Stomach (tissue), 4 donors: Measurements from ENCODE around the gene GFY.

Experiments used
- CTCF ChIP-seq, 7 experiments: fragments of 450-650 bp in 4 of 7; fragments of 200-600 bp in 3 of 7; sonication (generic) in 3 of 7; IDR thresholded peaks; one replicate each; pipeline ENCODE4 v1.5.1; 2016 to 2019; ENCODE audit warnings: antibody characterized with exemption in 7 of 7, control low read depth in 2 of 7, mild to moderate bottlenecking in 1 of 7
- POLR2A ChIP-seq, 4 donors: fragments of 450-650 bp; IDR thresholded peaks; one replicate each; pipeline ENCODE4 v1.6.1; 2016; ENCODE audit warnings: antibody characterized with exemption in 4 of 4, control low read depth in 2 of 4, mild to moderate bottlenecking in 1 of 4, moderate library complexity in 1 of 4
- POLR2AphosphoS5 ChIP-seq, 3 donors: sonication (generic); formaldehyde crosslinking; IDR thresholded peaks; one replicate each; pipeline ENCODE4 v1.6.1; 2016; ENCODE audit warnings: antibody characterized with exemption in 3 of 3

GRCh38 chr19:49425922-49426592 lies 869 bp downstream of the GFY start:
- TF ChIP-seq POLR2A (IDR thresholded peaks at IDR 0.05) = no peak
- no peak for TF ChIP-seq CTCF (IDR thresholded peaks at IDR 0.05)
- no peak for TF ChIP-seq POLR2AphosphoS5 (IDR thresholded peaks at IDR 0.05)
